Calu3 (cell line): ENCODE results near the gene CENPB. TPM values are rescaled to one million over a fixed set of nuclear protein-coding genes. Genes with fewer than 3 reads are reported as not detected.

Experiments
- BruUV-seq: library from RNA; stranded (reverse); fragments of 400-500 nt; replicated peaks from 2 replicates; lab custom pipeline; 2021; lab: Mats Ljungman, UMichigan
- CTCF ChIA-PET: fragments of 300-600 bp; sonication (Branson Sonifier 250); formaldehyde crosslinking; loops from one replicate; lab custom pipeline; 2022; ENCODE audit warnings: antibody characterized with exemption; lab: Charles Lee
- DNase-seq: peaks from one replicate; pipeline ENCODE4 v3.0.0; 2022
- H3K27ac Mint-ChIP-seq: one replicate; pipeline ENCODE4 v1.8.0; 2022; ENCODE audit warnings: mixed read lengths; ENCODE audit not compliant: unreplicated experiment
- H3K27me3 Mint-ChIP-seq: one replicate; pipeline ENCODE4 v1.8.0; 2022; ENCODE audit warnings: mixed read lengths; ENCODE audit not compliant: unreplicated experiment
- H3K36me3 Mint-ChIP-seq: one replicate; pipeline ENCODE4 v1.8.0; 2022; ENCODE audit warnings: mild to moderate bottlenecking, moderate library complexity, mixed read lengths; ENCODE audit not compliant: insufficient read depth, unreplicated experiment
- H3K4me1 Mint-ChIP-seq: one replicate; pipeline ENCODE4 v1.8.0; 2022; ENCODE audit warnings: mild to moderate bottlenecking, low read depth, mixed read lengths; ENCODE audit not compliant: unreplicated experiment
- H3K4me3 Mint-ChIP-seq: one replicate; pipeline ENCODE4 v1.8.0; 2022; ENCODE audit warnings: mild to moderate bottlenecking, low read depth, moderate library complexity, mixed read lengths; ENCODE audit not compliant: unreplicated experiment
- H3K9me3 Mint-ChIP-seq: one replicate; pipeline ENCODE4 v1.8.0; 2022; ENCODE audit warnings: low read depth, mixed read lengths; ENCODE audit not compliant: unreplicated experiment
- intact Hi-C: fragments of 100-400 bp; cut with micrococcal nuclease; formaldehyde crosslinking; loops from one replicate; pipeline ENCODE4 v1.10.0; 2022; ENCODE audit not compliant: unreplicated experiment
- total RNA-seq: library from RNA; stranded (reverse); gene quantifications from 2 replicates; pipeline ENCODE4 v1.2.3, GENCODE V29; 2022
- TF ChIP-seq, protein P1 (sequence below): fragments of 200-600 bp; IDR thresholded peaks from one replicate; pipeline ENCODE4 v1.8.0; 2022; ENCODE audit warnings: antibody characterized with exemption; ENCODE audit not compliant: unreplicated experiment

CENPB gene
- total RNA-seq, 1 experiment from 2014 or later, result 44.9 TPM

GRCh38 chr20:3785240-3786125, 1.1 kb downstream of the CENPB start:
- no peaks in the 10 kb centered on the region for H3K9me3 Mint-ChIP-seq
- peaks cover 42% of the 10 kb centered on the region for H3K36me3 Mint-ChIP-seq
- peaks cover 27% of the 10 kb centered on the region for H3K4me1 Mint-ChIP-seq
- intact Hi-C loops, result loop anchor here (2.0 kb wide), 1 partner anchor 35 kb away; the partner anchor contains the start of gene AP5S1
- peak overlapping the region; percentile 50 for H3K4me3 Mint-ChIP-seq
- CTCF ChIA-PET, result interaction anchor here (3.2 kb wide), 1 partner anchor 34 kb away, joined by 25 read pairs; the partner anchor contains the start of gene AP5S1
- no peak overlapping the region for H3K27ac Mint-ChIP-seq
- TSS peak; percentile 61 for BruUV-seq
- DNase-seq, result no peak
- peaks cover 5% of the 10 kb centered on the region for H3K27me3 Mint-ChIP-seq
- TF ChIP-seq, protein P1, sequence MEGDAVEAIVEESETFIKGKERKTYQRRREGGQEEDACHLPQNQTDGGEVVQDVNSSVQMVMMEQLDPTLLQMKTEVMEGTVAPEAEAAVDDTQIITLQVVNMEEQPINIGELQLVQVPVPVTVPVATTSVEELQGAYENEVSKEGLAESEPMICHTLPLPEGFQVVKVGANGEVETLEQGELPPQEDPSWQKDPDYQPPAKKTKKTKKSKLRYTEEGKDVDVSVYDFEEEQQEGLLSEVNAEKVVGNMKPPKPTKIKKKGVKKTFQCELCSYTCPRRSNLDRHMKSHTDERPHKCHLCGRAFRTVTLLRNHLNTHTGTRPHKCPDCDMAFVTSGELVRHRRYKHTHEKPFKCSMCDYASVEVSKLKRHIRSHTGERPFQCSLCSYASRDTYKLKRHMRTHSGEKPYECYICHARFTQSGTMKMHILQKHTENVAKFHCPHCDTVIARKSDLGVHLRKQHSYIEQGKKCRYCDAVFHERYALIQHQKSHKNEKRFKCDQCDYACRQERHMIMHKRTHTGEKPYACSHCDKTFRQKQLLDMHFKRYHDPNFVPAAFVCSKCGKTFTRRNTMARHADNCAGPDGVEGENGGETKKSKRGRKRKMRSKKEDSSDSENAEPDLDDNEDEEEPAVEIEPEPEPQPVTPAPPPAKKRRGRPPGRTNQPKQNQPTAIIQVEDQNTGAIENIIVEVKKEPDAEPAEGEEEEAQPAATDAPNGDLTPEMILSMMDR, result no peak

DNA sequence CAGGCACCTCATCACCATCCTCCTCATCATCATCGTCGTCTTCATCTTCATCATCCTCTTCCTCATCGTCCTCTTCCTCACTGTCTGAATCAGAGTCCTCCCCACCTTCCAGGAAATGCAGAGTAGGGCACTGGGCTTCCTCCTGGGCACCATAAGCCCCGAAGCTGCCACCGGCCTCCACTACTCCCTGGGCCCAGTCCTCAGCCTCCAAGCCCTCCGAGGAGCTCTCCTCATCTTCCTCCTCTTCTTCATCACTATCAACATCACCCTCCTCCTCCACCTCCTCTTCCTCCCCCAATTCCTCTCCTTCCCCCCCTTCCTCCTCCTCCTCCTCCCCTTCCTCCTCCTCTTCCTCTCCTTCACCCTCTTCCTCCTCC, 1.7 kb downstream of the CENPB start:
- Mint-ChIP-seq H3K4me3 (no peak overlapping the region), H3K27ac (peak overlapping the region; percentile 44), H3K27me3 (peaks cover 11% of the 10 kb centered on the region), H3K9me3 (no peaks in the 10 kb centered on the region), H3K36me3 (peaks cover 42% of the 10 kb centered on the region), H3K4me1 (peaks cover 31% of the 10 kb centered on the region)
- CTCF ChIA-PET, result interaction anchor here (3.2 kb wide), 1 partner anchor 35 kb away, joined by 25 read pairs; the partner anchor contains the start of gene AP5S1
- BruUV-seq, result no TSS peak
- intact Hi-C loops, result no loop called here
- TF ChIP-seq, protein P1, result no peak
- no peak for DNase-seq

- peak overlapping the region; percentile 44 for H3K27ac Mint-ChIP-seq
- DNase-seq, result no peak
Observed at GRCh38 chr20:3784216-3784853, 2.2 kb downstream of the CENPB start.

More at GRCh38 chr20:3784216-3784853, 2.2 kb downstream of the CENPB start:
- Mint-ChIP-seq H3K4me1 (peaks cover 31% of the 10 kb centered on the region), H3K36me3 (peaks cover 42% of the 10 kb centered on the region), H3K27me3 (peaks cover 16% of the 10 kb centered on the region), H3K9me3 (no peaks in the 10 kb centered on the region), H3K4me3 (no peak overlapping the region)
- intact Hi-C loops, result no loop called here
- TSS peak; percentile 70 for BruUV-seq
- CTCF ChIA-PET, result interaction anchor here (0.6 kb wide), 1 partner anchor 93 kb away, joined by 3 read pairs; no protein-coding TSS in a partner anchor
- TF ChIP-seq, protein P1, result no peak
